GM12891 (cell line): Measurements from ENCODE around the gene INTS6L.

Experiments
- POLR2A ChIP-seq: IDR thresholded peaks from 2 replicates; pipeline ENCODE4 v1.6.1; 2011; ENCODE audit warnings: low read depth, low read length, control low read depth
- POLR2AphosphoS5 ChIP-seq: IDR thresholded peaks from 2 replicates; pipeline ENCODE4 v1.6.1; 2011; ENCODE audit warnings: low read depth, low read length, control low read depth
- TAF1 ChIP-seq: IDR thresholded peaks from 2 replicates; pipeline ENCODE4 v1.6.1; 2011; ENCODE audit warnings: low read depth, low read length, control low read depth

DNA sequence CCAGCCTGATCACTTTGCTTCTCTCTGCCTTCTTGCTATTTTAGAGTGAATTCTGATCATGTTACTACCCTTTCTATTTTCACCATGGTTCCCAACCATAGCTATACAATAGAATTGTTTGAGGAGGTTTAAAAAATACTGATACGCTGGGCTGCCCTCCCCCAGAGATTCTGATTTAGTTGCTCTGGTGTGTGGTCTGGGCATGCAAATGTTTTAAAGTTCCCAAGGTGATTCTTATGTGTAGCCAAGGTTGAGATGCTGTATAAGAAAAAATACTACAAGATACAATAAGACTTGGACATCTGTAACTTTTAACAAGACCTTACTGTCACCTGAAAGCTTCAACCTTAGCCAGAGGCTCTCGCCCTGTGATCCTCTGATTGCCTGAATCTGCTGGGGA lies 22.2 kb upstream of the INTS6L start:
- no peak for TF ChIP-seq POLR2AphosphoS5
- no peak for TF ChIP-seq POLR2A
- TF ChIP-seq TAF1, result no peak
